ENCODE data around the gene DIAPH1.
A peak's percentile ranks its signal among the peaks of the same experiment; 100 is the strongest.

DIAPH1 gene

DNA sequence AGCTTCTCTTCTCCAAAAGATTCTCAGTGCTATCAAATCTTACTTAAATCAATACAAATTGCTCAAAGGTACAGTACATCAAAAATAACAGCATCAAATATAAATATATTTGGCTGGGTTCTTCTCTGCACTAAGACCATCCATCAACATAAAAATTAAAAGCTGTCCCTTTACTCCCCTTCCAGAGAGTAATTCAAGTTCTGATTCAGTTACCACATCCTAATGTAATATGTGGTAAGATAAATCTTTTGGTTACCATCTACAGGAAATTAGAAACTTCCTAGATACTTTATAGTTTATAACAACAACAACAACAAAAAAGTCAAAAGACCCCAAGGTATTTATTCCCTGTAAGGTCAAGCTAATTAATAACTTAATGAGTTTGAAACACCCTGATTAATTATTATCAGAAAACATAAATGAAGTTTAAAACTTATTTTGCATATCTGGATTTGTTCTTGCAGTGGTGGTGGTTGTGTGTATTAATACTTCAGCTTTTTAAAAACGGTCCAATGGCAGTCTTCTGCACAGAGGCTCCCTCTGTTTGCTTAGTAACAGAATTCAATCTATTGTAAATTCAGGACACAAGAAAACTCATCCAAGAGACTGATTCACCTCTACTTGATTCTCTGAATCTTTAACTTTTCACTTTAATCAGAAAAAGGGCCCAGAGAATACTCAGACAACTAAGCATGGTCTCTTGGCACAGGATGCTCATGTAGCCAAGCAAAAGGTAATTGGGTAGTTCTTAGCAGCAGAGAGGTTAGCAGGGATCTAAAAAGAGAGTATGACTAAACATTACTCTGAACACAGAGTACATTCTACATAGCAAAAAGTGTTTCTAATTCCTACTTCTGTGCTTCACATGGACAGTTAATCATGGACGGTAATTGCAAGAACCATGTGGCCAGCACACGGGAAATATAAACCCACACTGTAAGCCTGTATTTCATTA is 20.1 kb downstream of the DIAPH1 start:
- TF ChIP-seq ZFX (IDR thresholded peaks at IDR 0.05) = no peak
- TF ChIP-seq, protein P1, sequence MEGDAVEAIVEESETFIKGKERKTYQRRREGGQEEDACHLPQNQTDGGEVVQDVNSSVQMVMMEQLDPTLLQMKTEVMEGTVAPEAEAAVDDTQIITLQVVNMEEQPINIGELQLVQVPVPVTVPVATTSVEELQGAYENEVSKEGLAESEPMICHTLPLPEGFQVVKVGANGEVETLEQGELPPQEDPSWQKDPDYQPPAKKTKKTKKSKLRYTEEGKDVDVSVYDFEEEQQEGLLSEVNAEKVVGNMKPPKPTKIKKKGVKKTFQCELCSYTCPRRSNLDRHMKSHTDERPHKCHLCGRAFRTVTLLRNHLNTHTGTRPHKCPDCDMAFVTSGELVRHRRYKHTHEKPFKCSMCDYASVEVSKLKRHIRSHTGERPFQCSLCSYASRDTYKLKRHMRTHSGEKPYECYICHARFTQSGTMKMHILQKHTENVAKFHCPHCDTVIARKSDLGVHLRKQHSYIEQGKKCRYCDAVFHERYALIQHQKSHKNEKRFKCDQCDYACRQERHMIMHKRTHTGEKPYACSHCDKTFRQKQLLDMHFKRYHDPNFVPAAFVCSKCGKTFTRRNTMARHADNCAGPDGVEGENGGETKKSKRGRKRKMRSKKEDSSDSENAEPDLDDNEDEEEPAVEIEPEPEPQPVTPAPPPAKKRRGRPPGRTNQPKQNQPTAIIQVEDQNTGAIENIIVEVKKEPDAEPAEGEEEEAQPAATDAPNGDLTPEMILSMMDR (conservative IDR thresholded peaks at IDR 0.05) = no peak
- H3K27ac ChIP-seq = no peak overlapping the region

DNA sequence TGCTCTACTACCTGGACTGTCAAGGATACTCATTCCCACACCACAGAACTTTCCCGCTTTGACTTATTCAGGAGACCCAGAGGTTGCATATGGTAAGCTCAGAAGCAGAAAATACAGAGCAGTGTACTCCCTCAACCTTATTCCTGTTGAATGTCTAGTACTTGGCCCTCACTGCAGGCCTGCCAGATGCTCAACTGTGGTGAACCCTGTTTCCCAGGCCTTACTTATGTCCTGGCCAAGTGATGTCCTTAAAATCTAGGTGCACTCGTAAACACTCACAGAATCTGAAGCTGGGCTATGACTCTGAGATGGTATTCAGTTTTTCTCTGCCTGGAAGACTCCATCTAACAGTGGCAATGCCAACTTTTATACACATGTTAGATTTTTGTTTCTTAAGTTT is 21.0 kb downstream of the DIAPH1 start:
- peak overlapping the region; percentile 28; the same call in 1 of the 2 replicates for H3K27ac ChIP-seq
- TF ChIP-seq, protein P1 (conservative IDR thresholded peaks at IDR 0.05) = no peak
- no peak for TF ChIP-seq ZFX (IDR thresholded peaks at IDR 0.05)

DNA sequence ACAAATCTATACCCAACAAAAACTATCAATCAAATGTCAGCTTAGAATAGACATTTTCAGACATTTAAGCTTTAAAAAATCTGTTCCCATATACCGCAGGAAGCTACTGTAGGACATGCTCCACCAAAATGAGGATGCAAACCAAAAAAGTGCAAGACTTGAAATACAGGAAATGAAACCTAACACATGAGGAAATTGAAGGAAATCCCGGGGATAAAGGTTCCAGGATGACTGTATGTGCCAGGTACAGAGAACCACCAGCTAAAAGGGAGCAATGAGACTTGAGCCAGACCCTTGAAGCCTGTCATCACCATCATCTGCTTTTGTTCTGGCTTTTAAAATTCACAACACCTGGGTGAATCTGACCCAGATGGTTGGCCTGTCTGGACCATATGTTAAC is 21.4 kb downstream of the DIAPH1 start:
- H3K27ac ChIP-seq = peak overlapping the region; percentile 28; the same call in 1 of the 2 replicates
- no peak for TF ChIP-seq ZFX (IDR thresholded peaks at IDR 0.05)
- TF ChIP-seq, protein P1 (conservative IDR thresholded peaks at IDR 0.05) = no peak

DNA sequence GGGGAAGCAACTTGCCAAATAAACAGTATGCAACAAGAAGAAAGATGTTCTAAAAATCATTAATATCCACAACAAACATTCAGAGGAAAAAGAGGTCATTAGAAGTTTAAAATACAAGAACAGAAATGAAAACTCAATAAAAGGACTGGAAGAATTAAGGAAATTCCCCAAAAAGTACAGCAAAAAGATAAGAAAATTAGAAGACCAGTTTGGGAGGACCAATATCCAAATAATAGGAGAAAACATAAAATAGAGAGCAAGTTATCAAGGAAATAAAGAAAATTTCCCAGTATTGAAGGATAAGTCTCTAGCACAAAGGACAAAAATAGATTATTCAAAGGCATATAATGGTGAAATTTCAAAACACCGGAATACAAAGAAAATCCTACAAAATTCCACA is 21.9 kb downstream of the DIAPH1 start:
- TF ChIP-seq, protein P1 (conservative IDR thresholded peaks at IDR 0.05) = no peak
- no peak for TF ChIP-seq ZFX (IDR thresholded peaks at IDR 0.05)
- no peak overlapping the region for H3K27ac ChIP-seq

DNA sequence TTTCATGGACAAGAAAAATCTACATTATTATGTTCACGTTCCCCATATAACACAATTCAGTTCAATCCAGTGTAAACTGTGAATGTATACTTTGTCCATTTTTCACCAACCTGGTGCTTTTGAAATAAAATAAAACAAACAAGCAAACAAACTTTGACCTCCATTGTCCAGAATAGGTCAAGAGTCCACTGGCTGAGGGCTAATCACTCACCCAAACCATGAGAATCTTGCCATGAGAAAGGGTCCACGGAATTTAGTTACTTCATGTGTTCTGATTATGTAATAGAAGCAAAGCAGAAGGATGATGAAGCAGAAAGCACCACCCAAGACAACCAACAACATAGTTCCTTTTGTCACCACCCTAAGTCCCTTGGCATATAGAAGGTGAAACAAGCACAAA is 28.7 kb downstream of the DIAPH1 start:
- TF ChIP-seq, protein P1 (conservative IDR thresholded peaks at IDR 0.05) = no peak
- no peak for TF ChIP-seq ZFX (IDR thresholded peaks at IDR 0.05)

DNA sequence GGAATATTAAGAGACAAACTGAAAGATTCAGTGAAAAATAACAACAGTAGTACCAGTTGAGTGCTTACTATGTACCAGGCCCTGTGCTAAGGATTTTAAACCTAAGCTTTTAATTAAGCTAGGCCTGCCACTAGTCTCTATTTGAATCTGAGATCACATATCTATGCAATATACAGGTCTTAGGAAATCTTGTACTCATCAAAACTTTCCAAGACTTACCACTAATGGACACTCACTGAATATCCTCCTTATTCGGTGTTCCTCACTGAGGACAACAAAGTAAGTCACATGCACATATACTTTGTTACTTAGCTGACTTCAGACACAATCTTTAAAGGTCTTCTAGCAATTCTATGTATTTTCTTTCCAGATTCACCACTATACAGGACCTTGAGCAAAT is 32.6 kb downstream of the DIAPH1 start:
- no peak overlapping the region for H3K27ac ChIP-seq
- TF ChIP-seq, protein P1 (conservative IDR thresholded peaks at IDR 0.05) = no peak
- no peak for TF ChIP-seq ZFX (IDR thresholded peaks at IDR 0.05)

More for the DNA sequence above, 28.7 kb downstream of the DIAPH1 start:
- no peak overlapping the region for H3K27ac ChIP-seq

DNA sequence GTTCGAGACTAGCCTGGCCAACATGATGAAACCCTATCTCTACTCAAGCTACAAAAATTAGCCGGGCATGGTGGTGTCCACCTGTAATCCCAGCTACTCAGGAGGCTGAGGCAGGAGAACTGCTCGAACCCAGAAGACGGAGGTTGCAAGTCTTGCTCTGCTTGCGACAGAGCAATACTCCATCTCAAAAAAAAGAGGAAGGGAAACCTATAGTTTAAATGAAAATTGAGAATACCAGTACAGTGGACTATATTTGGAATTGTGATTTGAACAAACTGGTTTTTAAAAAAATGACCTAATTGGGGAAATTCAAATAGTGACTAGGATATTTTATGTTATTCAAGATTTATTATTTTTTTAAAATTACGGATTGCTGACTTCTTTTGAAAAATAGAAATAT is 33.2 kb downstream of the DIAPH1 start:
- no peak overlapping the region for H3K27ac ChIP-seq
- TF ChIP-seq ZFX (IDR thresholded peaks at IDR 0.05) = no peak
- TF ChIP-seq, protein P1 (conservative IDR thresholded peaks at IDR 0.05) = no peak

All from C4-2B (cell line).